GM18870 (cell line): Measurements from ENCODE around the gene BBOX1.
"Not testable (repeated sequence)": the region's sequence is repeated elsewhere in the genome, so short reads cannot be mapped to it uniquely, and the experiment has no call there.

Experiments used
- ATAC-seq: cut with Tn5 transposase; IDR thresholded peaks from one replicate; pipeline ENCODE4 v1.9.1; 2021; ENCODE audit warnings: moderate library complexity; ENCODE audit not compliant: unreplicated experiment

Gene BBOX1

DNA sequence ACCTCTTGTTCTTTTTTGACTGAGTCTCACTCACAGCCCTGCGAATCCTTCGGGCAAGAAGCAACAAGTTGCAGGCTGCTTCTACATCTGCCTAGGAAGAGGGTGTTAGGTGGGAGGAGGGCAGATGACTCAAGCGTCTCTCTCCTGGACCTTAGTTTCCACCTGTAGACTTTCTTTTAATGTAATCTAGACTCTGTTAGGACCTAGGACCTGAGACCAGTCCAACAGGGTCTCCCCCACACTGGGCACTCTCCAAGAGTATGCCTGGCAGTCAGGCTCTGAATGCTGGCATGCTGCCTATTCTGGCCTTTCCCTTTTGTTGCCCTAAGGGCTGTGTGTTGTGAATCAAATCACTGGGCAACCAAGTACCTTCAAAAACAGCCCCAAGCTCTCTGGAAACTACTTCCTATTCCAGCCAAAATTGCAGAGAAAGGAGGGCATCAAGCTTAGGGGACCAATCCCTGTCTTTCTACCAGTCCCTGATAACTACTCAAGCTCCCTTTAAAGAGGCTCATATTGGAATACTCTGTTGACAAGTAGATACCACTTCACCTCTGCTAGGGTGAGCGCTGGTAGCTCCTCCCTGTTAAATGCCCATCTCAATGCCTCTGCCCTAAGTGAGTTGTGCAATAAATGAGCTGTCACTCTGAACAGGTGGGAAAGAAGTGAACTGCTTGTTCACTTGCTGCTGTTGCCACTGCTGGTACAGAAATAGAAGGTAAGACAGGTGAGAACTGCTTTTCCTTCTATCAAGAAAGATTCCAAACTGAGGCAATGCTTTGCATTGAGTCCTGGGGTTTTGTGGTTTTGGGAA is at the start of gene BBOX1:
Gene BBOX1, plus strand, starts transcription at position 514 of the 814 bp plus-strand sequence. CDS start 14,616 bp downstream, outside the sequence.
- no peak for ATAC-seq

GRCh38 chr11:26992031-26992541 is 48.5 kb upstream of the BBOX1 start:
- no peak for ATAC-seq

DNA sequence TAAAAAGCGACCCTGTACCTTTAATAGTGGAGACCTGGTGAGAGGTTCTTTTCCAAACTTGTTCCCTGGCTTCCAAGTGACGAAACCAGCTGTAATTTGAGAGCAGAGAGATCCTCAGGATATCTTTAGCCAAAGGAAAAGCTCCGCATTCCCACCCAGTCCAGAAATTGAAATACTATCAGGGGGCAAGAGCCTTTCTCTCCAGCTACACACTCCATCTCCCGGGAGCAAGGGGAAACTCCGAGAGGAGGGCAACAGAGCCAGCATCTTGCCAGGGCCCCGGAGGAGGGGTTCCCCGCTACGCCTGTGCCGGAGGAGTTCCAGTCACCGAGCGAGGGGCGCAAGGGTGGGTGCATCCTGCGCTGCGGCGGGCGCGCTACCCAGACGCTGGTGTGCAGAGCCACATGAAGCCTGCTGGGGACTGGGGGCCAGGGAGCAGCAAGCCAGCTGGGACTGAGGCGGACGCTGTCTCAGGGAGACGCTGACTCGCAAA is 46.6 kb upstream of the BBOX1 start, which contains the start of gene FIBIN:
Gene FIBIN, plus strand, starts transcription at position 148 of the 493 bp plus-strand sequence. CDS start 415 bp downstream, outside the sequence.
- no peak for ATAC-seq

GRCh38 chr11:26994631-26995095 is 46.0 kb upstream of the BBOX1 start:
- no peak for ATAC-seq

- no peak for ATAC-seq
Observed at GRCh38 chr11:26995701-26996460, 44.7 kb upstream of the BBOX1 start.

- ATAC-seq = no peak
Observed at GRCh38 chr11:26997378-26997777, 43.2 kb upstream of the BBOX1 start.

DNA sequence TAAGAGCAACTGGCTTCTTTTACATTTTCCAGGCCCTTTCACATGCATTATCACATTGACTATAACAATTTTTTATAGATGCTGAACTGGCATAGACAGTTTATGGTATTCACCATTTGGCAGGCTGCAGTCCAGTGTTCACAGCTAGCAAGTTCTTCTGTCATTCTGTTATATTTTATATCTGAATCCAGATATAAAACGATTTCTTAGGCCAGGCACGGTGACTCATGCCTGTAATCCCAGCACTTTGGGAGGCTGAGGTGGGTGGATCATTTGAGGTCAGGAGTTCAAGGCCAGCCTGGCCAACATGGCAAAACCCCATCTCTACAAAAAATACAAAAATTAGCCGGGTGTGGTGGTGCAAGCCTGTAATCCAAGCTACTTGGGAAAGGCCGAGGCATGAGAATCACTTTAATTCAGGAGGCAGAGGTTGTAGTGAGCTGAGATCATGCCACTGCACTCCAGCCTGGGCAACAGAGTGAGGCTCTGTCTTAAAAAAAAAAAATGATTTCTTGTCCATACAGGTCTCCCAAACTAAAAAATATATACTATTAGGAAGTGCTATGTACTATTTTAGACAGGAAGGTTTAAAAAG is 39.4 kb upstream of the BBOX1 start:
- ATAC-seq = not testable (repeated sequence)

GRCh38 chr11:27002431-27002830 is 38.2 kb upstream of the BBOX1 start:
- no peak for ATAC-seq

DNA sequence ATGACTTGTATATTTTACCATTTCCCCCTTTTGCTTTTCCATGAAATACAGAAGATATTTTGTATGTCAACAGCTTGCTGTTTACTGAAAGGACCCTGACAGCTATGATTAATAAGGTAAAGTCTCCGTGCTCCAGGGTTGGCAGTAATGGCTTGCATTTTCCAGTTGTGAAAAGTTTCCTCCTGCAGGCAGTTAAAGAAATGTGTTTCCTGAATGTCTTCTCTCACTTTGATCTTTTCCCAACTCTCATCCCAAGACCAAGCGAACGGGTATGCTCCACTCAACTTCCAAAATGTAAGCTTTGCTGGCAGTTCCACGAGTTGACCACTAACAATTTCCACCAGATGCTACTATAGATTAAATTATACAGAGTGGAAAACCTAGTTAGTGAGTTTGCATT is 37.8 kb upstream of the BBOX1 start:
- ATAC-seq = no peak

- no peak for ATAC-seq
Observed at GRCh38 chr11:27004103-27004502, 36.5 kb upstream of the BBOX1 start.

DNA sequence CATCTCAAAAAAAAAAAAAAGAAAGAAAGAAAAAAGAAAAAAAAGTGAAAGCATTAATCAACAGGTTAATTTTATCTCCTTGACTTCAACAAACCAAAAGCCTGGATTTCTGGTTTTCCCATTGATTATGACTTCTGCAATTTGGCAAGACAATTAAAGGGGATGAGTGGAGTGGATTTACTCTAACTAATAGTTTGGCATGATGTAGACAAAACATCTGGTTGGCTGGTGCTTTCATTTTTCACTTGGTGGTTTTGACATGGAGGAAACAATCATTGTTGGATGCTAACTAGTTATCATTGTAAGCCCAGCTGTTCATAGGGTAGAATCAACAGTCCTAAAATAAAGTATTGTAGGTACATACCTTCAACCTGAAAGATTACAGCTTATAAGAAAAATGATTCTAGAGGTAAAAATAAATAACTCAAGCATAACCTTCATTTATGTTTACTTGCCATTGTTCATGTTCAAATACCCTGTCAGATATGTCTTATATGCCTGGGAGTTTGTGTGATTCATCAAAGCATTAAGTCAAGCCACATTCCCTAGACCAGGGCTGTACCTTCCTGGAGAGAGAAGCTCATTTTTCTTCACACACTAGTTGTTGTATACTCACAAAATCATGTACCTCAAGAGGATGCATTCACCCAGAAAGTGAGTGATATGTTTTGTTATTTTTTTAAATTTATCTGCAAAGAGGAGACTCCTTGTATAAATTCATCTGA is 31.6 kb upstream of the BBOX1 start:
- no peak for ATAC-seq

- no peak for ATAC-seq
Observed at GRCh38 chr11:27011560-27012233, 28.9 kb upstream of the BBOX1 start.

DNA sequence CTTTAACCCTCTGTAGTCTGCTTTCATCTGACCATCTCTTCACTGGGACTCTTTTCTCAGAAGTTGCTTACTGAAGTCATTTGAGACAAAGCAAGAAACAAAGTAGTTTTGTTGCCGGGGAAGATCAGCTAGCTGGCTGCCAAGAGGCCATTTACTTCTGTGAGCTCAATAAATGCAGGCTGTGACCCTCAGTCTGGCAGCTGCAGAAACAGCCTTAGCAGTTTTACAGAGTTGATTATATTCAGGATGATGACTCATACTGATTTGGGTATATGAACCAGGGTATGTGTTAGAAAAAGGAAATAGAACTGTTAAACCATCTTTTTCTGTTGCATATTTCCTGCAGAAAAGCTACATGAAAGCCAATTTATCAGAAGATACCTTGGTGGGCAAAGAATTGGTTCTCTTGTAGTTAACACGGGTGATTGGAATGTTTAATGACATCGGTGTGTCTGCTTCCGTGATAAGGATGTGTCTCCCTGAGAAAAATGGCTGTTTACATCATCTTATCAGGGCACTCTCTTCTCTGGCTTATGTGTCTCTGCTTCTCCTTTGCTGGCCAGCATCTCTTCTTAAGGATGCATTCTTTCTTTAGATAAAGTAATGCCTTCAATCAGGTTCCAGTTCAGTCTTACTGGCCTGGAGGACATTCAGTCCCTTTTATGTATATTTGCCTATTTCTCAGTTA is 28.2 kb upstream of the BBOX1 start:
- no peak for ATAC-seq

DNA sequence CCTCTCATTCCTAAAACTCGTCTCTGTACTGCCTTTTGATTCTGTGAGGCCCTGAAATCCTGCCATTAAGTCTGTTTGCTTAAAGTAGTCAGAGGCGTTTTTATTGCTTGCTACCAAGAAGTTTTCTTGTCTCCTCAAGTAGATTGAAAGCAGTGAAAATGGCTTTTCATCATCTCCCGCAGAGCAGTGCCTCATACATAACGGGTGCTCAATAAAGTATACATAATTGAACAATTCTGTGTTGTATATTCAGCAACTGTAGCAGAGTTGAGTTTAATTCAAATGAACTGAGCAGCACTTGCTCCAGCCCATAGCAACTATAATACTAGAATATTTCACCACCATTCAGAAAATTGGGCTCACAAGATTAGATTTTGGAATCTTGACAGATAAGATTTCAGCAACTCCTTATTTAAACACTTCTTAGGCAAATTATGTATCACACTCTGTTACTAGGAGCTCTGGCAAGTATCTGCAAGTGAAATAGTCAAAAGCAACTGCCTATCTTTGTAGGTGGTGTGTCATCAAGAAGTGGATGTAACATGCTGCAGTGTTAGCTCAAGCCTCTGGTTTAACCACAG is 26.7 kb upstream of the BBOX1 start:
- ATAC-seq = no peak

- ATAC-seq = no peak
Observed at GRCh38 chr11:27018902-27019529, 21.6 kb upstream of the BBOX1 start.

DNA sequence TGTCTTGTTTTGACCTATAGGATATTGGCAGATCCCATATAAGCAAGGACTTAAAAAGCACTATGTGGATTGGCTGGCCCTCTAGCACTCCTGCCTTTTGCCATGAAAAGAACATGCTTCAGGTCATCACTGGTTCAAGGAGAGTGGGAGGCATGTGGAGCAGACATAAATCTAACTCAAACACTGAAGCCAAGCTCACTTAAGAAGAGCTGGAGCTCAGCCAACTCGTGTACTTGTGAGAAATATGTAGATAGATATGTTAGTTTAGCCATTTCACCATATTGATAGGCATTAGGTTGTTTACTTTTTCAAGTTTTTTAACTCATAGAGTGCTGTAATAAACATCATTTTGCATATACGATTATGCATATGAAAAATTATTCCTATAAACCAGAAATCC is 19.9 kb upstream of the BBOX1 start:
- ATAC-seq = no peak

DNA sequence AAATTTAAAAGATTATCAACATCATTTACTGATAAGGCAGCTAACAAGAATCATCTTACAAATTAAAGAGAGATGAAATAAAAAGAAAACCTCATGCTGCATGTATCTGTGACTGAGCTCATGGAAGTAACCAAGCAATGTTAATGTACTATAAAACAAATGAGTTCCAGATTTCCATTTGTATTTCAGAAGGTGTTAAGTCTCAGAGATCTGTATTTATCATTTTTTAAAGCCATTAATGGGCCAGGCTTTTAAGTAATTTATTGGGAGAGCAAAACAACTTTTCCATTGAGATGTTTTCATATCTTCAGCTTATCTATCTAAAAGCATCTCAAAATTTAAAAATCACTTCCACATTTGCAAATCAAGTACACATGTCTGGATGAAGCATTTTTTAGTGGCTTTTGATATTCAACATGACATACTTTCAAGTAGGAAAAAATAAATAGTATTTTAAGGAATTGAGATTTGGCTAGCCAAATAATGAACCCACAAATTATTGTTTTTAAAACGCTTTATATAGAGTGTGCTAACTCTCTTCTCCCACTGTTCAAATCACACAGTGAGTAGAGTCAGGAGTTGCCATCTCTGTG is 17.9 kb upstream of the BBOX1 start:
- no peak for ATAC-seq

DNA sequence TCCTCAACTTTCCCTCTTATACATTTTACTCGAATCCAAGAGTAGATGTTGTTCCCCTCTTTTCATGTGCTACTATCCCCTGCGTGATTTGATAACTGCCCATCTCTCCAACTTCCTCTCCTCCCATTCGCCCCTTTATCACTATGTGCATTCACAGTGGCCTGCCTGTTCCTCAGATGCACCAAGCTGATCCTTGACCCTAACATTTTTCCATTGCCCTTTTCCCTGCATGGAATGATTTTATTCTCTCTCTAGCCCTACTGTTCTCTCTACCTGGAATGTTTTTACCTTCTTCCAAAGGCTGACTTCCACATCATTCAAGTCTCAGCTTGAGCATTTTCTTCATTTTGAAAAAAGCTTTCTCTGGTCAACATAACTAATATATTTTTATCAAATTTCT is 15.8 kb upstream of the BBOX1 start:
- no peak for ATAC-seq
